ENCODE data around the gene GSAP. TPM values are rescaled to one million over a fixed set of nuclear protein-coding genes. Genes with fewer than 3 reads are reported as not detected.

The GSAP gene
- total and polyA plus RNA-seq, 2 donors (not counting 3 experiments of a cell fraction or from before 2014, with no cell fraction given) = 2.3 to 5.8 TPM

- DNase-seq (ENCODE audit: low read depth, low spot score) (no peak), FAIRE-seq (no peak)
- Histone ChIP-seq H4K20me1 (replicated peaks; ENCODE audit: control insufficient read depth, extremely low read depth, insufficient read depth, low read length) (no peaks in the 10 kb centered on the region), H3K9me1 (replicated peaks; ENCODE audit: control insufficient read depth, extremely low read depth, insufficient read depth, low read length) (no peaks in the 10 kb centered on the region), H3K4me1 (ENCODE audit: control insufficient read depth, extremely low read depth, insufficient read depth, low read length) (peaks cover 8% of the 10 kb centered on the region), H3K79me2 (ENCODE audit: control insufficient read depth, insufficient read depth, low read length) (no peaks in the 10 kb centered on the region), H3K9ac (replicated peaks; ENCODE audit: extremely low read depth, insufficient read depth, low read length) (no peak overlapping the region), H3K36me3 (ENCODE audit: control insufficient read depth in 2 of 2, extremely low read depth in 1 of 2, insufficient read depth in 2 of 2, low read length in 2 of 2) (no peaks in the 10 kb centered on the region), H3K27me3 (ENCODE audit: control insufficient read depth in 2 of 2, insufficient read depth in 2 of 2, low read length in 2 of 2) (no peaks in the 10 kb centered on the region), H3K27ac (ENCODE audit: insufficient read depth, low read depth, low read length) (no peak overlapping the region), H3K4me2 (ENCODE audit: insufficient read depth, low read length) (no peak overlapping the region), H3K4me3 (replicated peaks in 1 of 3; ENCODE audit: insufficient read depth in 1 of 3, low read depth in 1 of 3, low read length in 3 of 3) (no peak overlapping the region), H2AFZ (ENCODE audit: low read depth, low read length) (no peak overlapping the region), H3K9me3 (replicated peaks; ENCODE audit: control insufficient read depth, insufficient read depth, low read length) (no peaks in the 10 kb centered on the region)
- intact Hi-C loops (cut with micrococcal nuclease) = no loop called here
- TF ChIP-seq EZH2 (IDR thresholded peaks at IDR 0.05; ENCODE audit: borderline replicate concordance, low read depth, low read length, severe bottlenecking) (no peak), GATA2 (IDR thresholded peaks at IDR 0.05; ENCODE audit: insufficient read depth, insufficient read length, low read depth, low read length) (no peak), POLR2AphosphoS5 (IDR thresholded peaks at IDR 0.05; ENCODE audit: insufficient read depth, low read depth, low read length) (no peak), MAX (IDR thresholded peaks at IDR 0.05; ENCODE audit: insufficient read depth, insufficient read length) (no peak), FOS (IDR thresholded peaks at IDR 0.05; ENCODE audit: borderline replicate concordance, insufficient read depth, low read length) (no peak), JUN (IDR thresholded peaks at IDR 0.05; ENCODE audit: borderline replicate concordance, insufficient read depth, insufficient read length, low read depth) (no peak), MYC (IDR thresholded peaks at IDR 0.05; ENCODE audit: low read depth, low read length) (no peak), POLR2A (IDR thresholded peaks at IDR 0.05; ENCODE audit: low read depth, low read length) (no peak), CTCF (IDR thresholded peaks at IDR 0.05; ENCODE audit: extremely low read depth in 1 of 2, insufficient read depth in 1 of 2, low read depth in 1 of 2, low read length in 2 of 2) (no peak)
- ChIA-PET CTCF (no interaction called here), POLR2A (no interaction called here)
- dilution Hi-C loops (cut with MboI; ENCODE audit: extremely low pct_ligation_motif_present, low sequenced_read_pairs) = no loop called here
- BruUV-seq (replicated peaks) = no TSS peak
Measured at GRCh38 chr7:77337456-77337990, 78.6 kb downstream of the GSAP start.

All from endothelial cell of umbilical vein (primary cell).